Naive thymus-derived CD4-positive, alpha-beta T cell (primary cell): Measurements from ENCODE around the gene SATB2. TPM values are rescaled to one million over a fixed set of nuclear protein-coding genes. Genes with fewer than 3 reads are reported as not detected.

Experiments used
- ATAC-seq: fragments of 150-1000 bp; cut with Tn5 transposase; 2 replicates; pipeline ENCODE4 v1.10.0; 2021; ENCODE audit warnings: mild to moderate bottlenecking, moderate library complexity
- CTCF ChIA-PET: fragments of 350-600 bp; sonication (Branson Sonifier 250); formaldehyde crosslinking; loops from one replicate; lab custom pipeline; 2021; ENCODE audit warnings: antibody characterized with exemption; lab: Charles Lee
- POLR2A ChIA-PET: fragments of 350-600 bp; sonication (Branson Sonifier 250); formaldehyde crosslinking; loops from one replicate; lab custom pipeline; 2021; ENCODE audit warnings: antibody characterized with exemption, inconsistent platforms; lab: Charles Lee
- DNase-seq, 9 donors: peaks; one replicate each; pipeline versions ENCODE4 v3.0.0 to v3.0.0-alpha.2; 2020 to 2022; ENCODE audit warnings: mixed read lengths in 1 of 9
- H3K27ac ChIP-seq: one replicate; pipeline ENCODE4 v1.7.0; 2013; ENCODE audit warnings: mild to moderate bottlenecking, low read depth, low read length, moderate library complexity
- H3K27me3 ChIP-seq, 2 donors: one replicate each; pipeline ENCODE4 v1.7.0; 2013; ENCODE audit warnings: low read length in 2 of 2, mild to moderate bottlenecking in 2 of 2, moderate library complexity in 2 of 2; ENCODE audit not compliant: control insufficient read depth in 2 of 2, insufficient read depth in 2 of 2
- H3K36me3 ChIP-seq, 3 experiments: 1 replicate in 2 of 3; 2 replicates in 1 of 3; pipeline ENCODE4 v1.7.0; 2013; ENCODE audit warnings: low read length in 3 of 3, mild to moderate bottlenecking in 3 of 3, moderate library complexity in 1 of 3; ENCODE audit not compliant: insufficient read depth in 3 of 3, control insufficient read depth in 2 of 3
- H3K4me1 ChIP-seq, 2 donors: one replicate each; pipeline ENCODE4 v1.7.0; 2013; ENCODE audit warnings: low read length in 2 of 2, mild to moderate bottlenecking in 2 of 2, moderate library complexity in 1 of 2; ENCODE audit not compliant: control insufficient read depth in 2 of 2, insufficient read depth in 2 of 2
- H3K4me3 ChIP-seq: 2 replicates; pipeline ENCODE4 v1.7.0; 2013; ENCODE audit warnings: mild to moderate bottlenecking, low read length
- H3K9me3 ChIP-seq, 3 experiments: 1 replicate in 2 of 3; 2 replicates in 1 of 3; pipeline ENCODE4 v1.7.0; 2013; ENCODE audit warnings: low read length in 3 of 3; ENCODE audit not compliant: control insufficient read depth in 2 of 3
- H3K27ac Mint-ChIP-seq, 9 donors: one replicate each; pipeline ENCODE4 v1.8.0; 2020 to 2022; ENCODE audit warnings: mixed read lengths in 9 of 9, mild to moderate bottlenecking in 8 of 9, moderate library complexity in 5 of 9, inconsistent platforms in 2 of 9
- H3K27me3 Mint-ChIP-seq, 5 donors: one replicate each; pipeline ENCODE4 v1.8.0; 2021 to 2022; ENCODE audit warnings: mixed read lengths in 5 of 5, mild to moderate bottlenecking in 1 of 5
- H3K36me3 Mint-ChIP-seq, 5 donors: one replicate each; pipeline ENCODE4 v1.8.0; 2020 to 2022; ENCODE audit warnings: mixed read lengths in 5 of 5, mild to moderate bottlenecking in 3 of 5, inconsistent platforms in 1 of 5
- H3K4me1 Mint-ChIP-seq, 7 donors: one replicate each; pipeline ENCODE4 v1.8.0; 2020 to 2022; ENCODE audit warnings: mixed read lengths in 7 of 7, mild to moderate bottlenecking in 3 of 7, inconsistent platforms in 1 of 7
- H3K4me3 Mint-ChIP-seq, 10 donors: one replicate each; pipeline ENCODE4 v1.8.0; 2020 to 2022; ENCODE audit warnings: mild to moderate bottlenecking in 10 of 10, mixed read lengths in 10 of 10, moderate library complexity in 6 of 10, inconsistent platforms in 2 of 10
- H3K9me3 Mint-ChIP-seq, 11 donors: one replicate each; pipeline ENCODE4 v1.8.0; 2020 to 2022; ENCODE audit warnings: mixed read lengths in 11 of 11, mild to moderate bottlenecking in 4 of 11, inconsistent platforms in 1 of 11, moderate library complexity in 1 of 11
- intact Hi-C, 2 donors: fragments of 100-400 bp; cut with micrococcal nuclease; formaldehyde crosslinking; loops; one replicate each; pipeline ENCODE4 v1.15.1; 2023
- polyA plus RNA-seq, 2 donors: library from polyadenylated mRNA; unstranded; fragments of 300-500 nt; fragmentation: Illumina TruSeq; gene quantifications; one replicate each; pipeline ENCODE4 v1.2.3, GENCODE V29; 2021
- total RNA-seq, 6 experiments: library from RNA in 5 of 6; stranded (reverse) in 5 of 6; gene quantifications; 1 replicate in 5 of 6; 2 replicates in 1 of 6; pipeline ENCODE4 v1.2.3 and lab custom pipeline; 2021 to 2026

SATB2 gene
- total and polyA plus RNA-seq, 7 experiments from 2014 or later, result 0.05 to 0.96 (median 0.32) TPM; not detected in 4

DNA sequence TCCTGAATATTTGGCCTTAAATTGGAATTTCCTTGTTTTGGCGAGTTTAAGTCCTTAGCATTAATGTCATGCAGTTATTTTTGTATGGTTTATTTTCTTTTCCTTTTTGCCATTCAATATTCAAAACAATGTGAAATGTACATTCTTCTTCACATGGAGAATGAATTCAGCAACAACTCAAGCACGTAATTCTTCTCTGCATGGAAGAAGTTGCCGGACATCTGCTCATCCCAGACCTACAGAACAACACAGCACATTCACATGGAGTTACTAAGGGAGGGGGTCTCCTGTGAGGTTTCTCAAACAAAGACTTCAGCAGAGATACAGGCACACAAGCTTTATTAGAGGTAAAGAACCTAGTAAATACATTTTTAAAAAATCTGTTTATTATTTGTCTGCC, 236.8 kb downstream of the SATB2 start:
- intact Hi-C loops, result no loop called here
- Histone ChIP-seq H3K27me3 (no peaks in the 10 kb centered on the region), H3K4me3 (no peak overlapping the region), H3K4me1 (no peaks in the 10 kb centered on the region), H3K27ac (no peak overlapping the region), H3K9me3 (no peaks in the 10 kb centered on the region), H3K36me3 (no peaks in the 10 kb centered on the region)
- CTCF ChIA-PET, result no interaction called here
- H3K4me1 Mint-ChIP-seq, result no peaks in the 10 kb centered on the region
- no peak overlapping the region for H3K27ac Mint-ChIP-seq
- no peak overlapping the region for H3K4me3 Mint-ChIP-seq
- no peaks in the 10 kb centered on the region for H3K27me3 Mint-ChIP-seq
- peaks cover 0 to 11% (median 2%) of the 10 kb centered on the region in 11 donors for H3K9me3 Mint-ChIP-seq
- ATAC-seq, result no peak
- H3K36me3 Mint-ChIP-seq, result no peaks in the 10 kb centered on the region
- POLR2A ChIA-PET, result no interaction called here
- no peak for DNase-seq

- intact Hi-C loops, result no loop called here
- Mint-ChIP-seq H3K9me3 (peaks cover 0 to 11% (median 2%) of the 10 kb centered on the region in 11 donors), H3K27ac (no peak overlapping the region), H3K27me3 (no peaks in the 10 kb centered on the region), H3K4me1 (no peaks in the 10 kb centered on the region), H3K4me3 (no peak overlapping the region), H3K36me3 (no peaks in the 10 kb centered on the region)
- ATAC-seq (no peak), DNase-seq (no peak)
- ChIA-PET CTCF (no interaction called here), POLR2A (no interaction called here)
- no peak overlapping the region for H3K4me3 ChIP-seq
- no peaks in the 10 kb centered on the region for H3K36me3 ChIP-seq
- H3K4me1 ChIP-seq, result no peaks in the 10 kb centered on the region
- H3K27ac ChIP-seq, result no peak overlapping the region
- H3K27me3 ChIP-seq, result no peaks in the 10 kb centered on the region
- no peaks in the 10 kb centered on the region for H3K9me3 ChIP-seq
These were observed 238.2 kb downstream of the SATB2 start for GRCh38 chr2:199219551-199219950.
